ENCODE measurements around the gene UCP2. TPM values are rescaled to one million over a fixed set of nuclear protein-coding genes. Genes with fewer than 3 reads are reported as not detected.
"Not testable (repeated sequence)": the region's sequence is repeated elsewhere in the genome, so short reads cannot be mapped to it uniquely, and the experiment has no call there.

Gene UCP2
- total RNA-seq, 1 experiment from 2014 or later = not detected

DNA sequence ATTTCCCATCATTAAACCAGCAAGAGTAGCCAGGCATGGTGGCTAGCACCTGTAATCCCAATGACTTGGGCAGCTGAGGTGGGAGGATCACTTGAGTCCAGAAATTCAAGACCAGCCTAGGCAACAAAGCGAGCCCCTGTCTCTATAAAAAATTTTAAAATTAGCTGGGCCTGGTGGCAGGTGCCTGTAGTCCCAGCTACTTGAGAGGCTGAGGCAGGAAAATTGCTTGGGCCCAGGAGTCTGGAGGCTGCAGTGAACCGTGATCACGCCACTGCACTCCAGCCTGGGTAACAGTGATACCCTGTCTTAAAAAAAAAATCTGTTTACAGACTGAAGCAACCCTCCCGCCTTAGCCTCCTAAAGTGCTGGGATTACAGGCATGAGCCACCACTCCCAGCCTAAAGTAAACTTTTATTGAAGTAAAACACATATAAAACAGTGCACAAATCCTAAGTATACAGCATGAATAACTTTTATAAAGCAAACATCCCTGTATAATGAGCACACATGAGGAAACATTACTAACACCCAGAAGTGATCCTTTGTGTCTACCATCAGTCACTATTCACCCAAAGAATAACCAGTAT is 13.6 kb upstream of the UCP2 start:
- DNase-seq (ENCODE audit: low read depth) = no peak

DNA sequence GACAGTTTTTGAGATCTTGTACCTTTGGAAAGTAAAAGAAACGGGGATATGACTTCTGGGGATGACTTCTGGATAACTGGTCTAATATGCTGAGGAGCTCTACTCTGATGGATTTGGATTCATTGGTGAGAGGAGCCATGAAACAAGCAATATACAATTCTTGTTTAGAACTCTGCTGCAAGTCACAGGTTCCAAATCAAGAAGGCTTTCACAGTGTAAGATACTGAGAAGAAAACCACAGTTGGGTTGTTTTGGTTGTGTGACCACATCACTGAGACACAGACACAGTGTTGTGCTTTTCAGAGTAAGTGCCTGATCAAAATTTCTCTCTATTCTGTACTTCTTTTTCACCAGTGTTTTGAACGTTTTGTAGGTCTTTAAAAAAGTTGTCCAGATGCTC is 13.1 kb upstream of the UCP2 start:
- DNase-seq (ENCODE audit: low read depth) = no peak

DNA sequence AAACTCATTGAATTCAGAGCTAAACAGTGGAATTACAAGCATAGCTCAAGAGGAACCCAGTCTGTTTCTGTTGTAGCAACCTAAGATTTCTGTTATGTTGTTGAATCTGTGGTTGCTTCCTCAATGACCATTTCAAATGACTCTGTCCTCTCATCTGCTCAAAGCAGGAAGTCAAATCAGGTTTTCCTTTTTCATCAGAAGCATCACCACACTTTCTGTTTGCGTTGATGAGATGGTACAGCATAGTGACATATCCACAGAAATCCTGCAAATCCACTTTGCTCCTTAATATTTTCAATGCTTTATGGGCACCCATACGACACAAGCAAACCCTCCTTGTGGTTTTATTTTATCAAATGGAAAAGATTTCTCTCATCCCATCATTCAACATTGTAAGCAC is 12.6 kb upstream of the UCP2 start:
- DNase-seq (ENCODE audit: low read depth) = peak; percentile 53

DNA sequence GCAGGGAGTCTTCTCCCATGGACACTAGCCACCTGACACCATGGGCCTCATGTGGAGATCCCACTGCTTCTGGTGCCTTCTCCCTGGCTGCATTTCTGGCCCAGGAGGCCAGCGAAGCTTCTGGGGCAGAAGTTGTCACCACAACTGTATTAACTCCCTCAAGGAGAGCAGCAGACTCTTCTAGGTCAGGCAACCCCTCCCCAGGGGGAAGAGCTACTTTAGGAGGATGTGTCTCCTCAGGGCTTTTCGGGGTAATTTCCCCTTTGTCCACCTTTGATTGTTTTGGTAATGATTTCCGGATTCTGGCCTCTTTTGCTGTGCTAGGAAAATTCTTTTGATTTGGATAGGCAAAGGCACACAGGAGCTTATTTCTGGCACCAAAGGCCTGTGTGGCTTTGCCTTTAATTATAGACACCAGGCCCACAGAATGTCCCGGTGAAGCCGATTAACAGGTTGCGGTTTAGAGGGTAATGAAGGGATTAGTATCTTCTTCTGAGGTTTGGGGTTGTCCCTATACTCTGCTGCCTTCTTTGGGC is 8.9 kb upstream of the UCP2 start:
- DNase-seq (ENCODE audit: low read depth) = no peak

DNA sequence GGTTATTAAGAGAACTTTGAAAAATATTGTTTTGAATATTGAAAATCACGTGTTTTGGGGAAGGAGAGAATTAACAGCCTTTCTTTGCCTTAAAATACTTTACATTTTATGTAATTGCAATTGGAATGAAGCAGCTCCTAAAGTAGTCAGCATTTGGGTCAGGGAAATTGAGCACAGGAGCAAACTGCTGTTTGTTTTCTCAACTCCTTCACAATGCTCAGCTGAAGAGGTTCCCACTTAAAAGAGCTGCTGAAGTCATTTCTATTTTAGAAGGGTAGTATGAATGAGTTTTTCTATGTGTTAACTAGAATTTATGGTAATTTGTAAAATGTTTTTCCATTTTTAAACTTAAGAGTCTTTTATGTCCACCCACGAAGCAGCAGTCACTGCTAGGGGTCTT is 8.1 kb upstream of the UCP2 start:
- no peak for DNase-seq (ENCODE audit: low read depth)

DNA sequence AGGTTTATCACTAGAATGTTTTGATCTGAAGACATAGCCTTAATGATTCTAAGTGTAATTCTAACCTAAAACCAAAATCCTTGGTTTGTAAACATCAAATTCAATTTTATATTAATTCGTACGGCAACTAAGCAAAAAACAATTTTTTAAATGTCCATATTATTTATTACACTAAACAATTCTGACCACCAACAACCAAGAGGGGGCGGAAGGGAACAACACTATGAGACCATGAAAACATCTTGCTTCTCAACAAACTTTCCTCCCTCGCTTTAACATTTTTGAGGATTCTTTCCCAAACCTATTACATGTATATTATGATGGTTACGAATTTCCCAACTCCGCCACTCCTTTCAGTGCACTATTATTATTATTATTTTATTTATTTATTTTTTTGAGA is 6.5 kb upstream of the UCP2 start:
- no peak for DNase-seq (ENCODE audit: low read depth)

DNA sequence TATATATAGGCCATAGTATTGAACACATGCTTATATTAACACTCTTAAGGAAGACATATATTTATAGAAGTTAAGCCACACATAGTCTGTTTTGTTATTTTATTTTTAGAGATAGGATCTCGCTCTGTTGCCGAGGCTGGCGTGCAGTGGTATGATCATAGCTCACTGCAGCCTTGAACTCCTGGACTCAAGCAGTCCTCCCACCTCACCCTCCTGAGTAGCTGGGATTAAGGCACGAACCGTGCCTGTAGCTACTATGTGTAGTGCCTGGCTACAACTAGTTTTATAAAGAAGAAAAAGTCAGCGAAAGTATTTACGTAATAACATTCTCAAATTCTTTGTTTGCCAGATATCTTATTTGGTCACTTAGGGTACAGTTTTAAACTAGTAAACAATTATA is 5.6 kb upstream of the UCP2 start:
- DNase-seq (ENCODE audit: low read depth) = no peak

DNA sequence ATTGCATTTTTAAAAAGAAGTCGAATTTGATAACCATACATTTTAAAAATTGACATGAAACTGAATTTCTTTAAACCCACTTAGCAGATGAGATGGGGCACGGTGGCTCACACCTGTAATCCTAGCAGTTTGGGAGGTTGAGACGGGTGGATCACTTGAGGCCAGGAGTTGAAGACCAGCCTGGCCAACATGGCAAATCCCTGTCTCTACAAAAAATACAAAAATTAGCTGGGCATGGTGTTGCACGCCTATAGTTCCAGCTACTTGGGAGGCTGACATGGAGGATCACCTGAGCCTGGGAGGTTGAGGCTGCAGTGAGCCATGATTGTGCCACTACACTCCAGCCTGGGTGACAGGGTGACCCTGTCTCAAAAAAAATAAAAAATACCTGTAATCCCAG is 3.0 kb upstream of the UCP2 start:
- DNase-seq (ENCODE audit: low read depth) = not testable (repeated sequence)

DNA sequence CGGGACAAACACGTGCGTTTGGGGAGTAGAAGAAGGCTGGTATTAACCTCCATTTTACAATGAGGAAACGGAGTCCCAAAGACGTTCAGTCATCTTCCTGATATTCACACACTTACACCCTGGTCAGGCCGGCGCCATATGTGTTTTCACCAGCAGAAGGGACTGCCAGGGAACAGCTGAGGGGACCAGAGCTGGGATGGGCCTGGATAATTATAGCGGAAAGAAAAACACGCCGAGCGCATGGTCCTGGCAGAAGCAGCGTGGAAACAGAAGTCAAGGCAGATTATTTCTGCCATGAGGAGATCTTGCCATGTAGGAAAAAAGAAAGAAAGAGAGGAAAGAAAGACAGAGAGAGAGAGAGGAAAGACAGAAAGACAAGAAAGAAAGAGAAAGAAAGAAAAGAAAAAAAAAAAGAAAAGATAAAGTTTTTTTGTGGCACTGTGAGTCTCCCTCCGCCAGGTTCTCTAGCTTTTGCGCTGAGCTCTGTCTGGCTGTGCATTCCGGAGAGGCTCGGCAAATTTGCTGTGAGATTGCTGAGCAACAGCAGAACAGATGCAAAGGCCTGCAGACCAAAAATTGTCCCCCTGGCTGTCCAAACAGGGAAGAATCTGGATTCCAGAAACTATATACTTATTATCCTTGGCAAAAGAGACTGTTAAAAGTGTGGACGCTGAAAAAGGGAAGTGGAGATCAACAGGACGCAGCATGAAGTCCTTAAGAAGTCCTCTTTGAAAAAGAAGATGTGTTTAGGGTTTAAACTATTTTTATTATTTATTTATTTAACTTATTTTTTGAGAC is 1.3 kb upstream of the UCP2 start:
- DNase-seq (ENCODE audit: low read depth) = no peak

DNA sequence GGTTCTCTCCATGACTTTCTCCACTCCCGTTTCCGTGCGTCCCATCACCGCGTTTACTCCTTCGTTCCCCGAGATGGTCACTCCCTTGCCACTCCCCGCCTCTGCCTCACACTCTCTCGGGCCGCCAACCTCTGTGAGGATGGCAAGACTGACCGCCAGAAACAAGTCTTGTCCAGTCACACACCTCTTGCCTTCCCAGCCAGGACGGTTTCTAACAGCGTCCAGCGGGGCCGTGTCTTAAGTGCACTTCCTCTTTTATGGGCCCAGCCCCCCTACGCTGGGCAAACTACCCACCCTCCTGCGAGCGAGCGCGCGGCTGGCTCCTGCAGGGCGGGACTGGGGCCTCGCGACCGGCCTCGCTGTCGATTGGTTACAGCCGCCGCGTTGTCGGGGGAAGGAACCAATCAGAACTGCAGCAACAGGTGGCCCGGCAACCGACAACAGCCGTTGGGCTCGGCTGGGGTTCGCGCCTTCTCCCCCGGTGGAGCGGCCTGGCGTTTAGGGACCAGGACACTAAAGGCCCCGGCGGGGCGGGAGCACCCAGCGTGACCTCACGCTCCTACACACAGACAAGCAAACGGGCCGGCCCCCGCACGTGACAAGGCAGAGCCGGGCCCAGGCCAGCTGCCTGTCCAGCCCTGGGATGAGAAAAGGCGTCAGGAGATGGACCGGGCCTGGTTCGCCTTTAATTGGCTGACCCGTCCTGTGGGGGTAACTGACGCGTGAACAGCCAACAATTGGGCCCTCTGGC is 522 bp upstream of the UCP2 start:
- no peak for DNase-seq (ENCODE audit: low read depth)

DNA sequence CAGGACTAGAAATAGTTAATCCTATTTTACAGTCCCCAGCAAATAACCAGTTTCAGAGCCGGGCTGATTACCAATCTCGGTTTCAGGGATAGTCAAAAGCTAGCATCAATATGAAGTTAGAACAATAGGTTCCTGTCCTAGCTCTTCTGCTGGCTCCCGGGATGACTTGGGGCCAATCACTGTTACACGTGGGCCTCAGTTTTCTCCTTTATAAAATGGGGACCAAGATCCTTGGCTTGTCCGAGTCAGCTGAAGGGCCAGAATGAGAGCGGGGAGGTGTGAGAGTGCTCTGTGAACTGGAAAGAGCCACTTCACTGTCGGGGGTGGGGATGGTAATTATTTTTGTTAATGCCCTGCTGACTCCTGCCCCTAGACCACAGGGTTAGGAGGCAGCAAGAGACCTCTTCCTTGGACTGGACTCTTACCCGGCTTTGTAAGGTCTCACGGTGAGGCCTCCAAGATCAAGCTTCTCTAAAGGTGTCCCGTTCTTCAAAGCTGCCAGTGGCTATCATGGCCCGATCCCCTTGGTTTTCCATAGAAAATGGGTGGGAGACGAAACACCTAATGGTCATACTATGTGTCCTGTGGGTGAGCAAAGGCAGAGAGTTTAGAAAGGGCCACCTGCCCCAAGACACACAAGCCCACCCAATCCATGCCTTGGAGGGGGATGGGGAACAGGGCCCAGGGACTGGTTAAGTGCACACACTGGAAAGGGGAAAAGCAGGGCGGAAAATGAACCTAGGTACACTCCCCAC is 1.4 kb downstream of the UCP2 start:
- DNase-seq (ENCODE audit: low read depth) = no peak

DNA sequence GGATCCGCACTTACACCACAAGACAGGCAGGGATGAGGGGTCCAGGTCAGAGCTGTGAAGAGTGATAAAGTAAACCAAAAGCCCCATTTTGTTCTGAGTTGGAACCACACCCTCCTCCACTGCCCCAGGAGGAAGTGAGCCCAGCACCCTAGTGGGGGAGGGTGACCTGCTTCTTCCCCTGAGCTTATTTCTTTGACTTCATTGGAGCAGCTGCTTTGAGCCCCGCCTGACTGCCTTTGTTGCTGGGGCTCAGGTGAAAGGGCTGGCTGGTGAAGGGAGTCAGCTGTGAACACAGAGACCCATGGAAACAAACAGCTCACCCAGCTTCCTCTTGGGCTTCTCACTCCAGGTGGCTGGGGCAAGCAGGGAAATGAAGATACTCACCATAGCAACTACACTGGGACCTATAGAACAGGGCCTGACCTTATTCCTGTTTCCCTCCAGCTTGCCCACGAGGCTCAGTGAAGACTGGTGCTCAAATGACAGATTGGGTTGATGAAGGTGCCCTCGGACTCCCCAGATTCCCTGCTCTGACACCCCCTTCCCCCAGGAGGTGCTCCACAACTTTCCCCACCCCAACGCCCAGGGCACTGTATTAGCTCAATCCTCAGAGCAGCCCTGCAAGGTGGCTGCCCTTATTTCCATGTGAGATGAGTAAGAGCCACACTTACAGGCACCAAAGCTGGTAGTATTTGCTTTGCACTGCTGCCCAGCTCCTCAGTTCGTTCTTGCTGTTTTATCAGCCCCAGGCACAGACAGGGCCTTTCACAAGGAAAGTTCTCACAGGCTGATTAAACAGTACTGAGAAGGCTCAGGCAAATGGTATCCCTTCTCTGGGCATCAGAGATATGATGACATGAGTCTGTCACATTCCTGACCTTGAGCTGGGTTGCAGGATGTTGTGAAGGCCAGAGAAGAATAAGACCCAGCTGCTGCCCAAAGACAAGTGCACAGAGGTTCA is 2.4 kb downstream of the UCP2 start:
- peak; percentile 17 for DNase-seq (ENCODE audit: low read depth)

DNA sequence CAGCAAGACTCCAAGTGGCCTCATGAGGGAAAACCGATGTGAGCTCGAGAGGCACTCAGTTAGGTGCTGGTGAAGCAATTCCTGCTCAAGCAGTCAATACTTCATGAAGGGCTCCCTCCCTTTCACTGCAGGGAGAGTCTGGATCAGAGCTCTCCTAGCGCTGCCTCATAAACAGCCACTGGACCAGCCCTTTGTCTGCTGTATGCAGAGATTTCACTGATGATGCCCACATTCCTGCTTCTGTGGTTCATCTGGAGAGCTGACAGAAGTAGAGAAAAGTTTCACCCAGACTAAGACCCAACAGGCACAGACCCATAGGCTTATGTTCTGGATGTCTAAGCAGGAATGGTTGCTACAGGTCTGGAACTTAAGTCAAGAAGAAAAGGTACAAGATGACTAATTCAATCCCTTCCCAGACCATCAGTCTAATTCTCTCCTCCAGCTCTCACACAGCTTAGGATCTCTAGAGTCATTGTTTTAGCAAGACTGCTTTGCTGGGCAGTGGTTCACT is 4.0 kb downstream of the UCP2 start:
- no peak for DNase-seq (ENCODE audit: low read depth)

DNA sequence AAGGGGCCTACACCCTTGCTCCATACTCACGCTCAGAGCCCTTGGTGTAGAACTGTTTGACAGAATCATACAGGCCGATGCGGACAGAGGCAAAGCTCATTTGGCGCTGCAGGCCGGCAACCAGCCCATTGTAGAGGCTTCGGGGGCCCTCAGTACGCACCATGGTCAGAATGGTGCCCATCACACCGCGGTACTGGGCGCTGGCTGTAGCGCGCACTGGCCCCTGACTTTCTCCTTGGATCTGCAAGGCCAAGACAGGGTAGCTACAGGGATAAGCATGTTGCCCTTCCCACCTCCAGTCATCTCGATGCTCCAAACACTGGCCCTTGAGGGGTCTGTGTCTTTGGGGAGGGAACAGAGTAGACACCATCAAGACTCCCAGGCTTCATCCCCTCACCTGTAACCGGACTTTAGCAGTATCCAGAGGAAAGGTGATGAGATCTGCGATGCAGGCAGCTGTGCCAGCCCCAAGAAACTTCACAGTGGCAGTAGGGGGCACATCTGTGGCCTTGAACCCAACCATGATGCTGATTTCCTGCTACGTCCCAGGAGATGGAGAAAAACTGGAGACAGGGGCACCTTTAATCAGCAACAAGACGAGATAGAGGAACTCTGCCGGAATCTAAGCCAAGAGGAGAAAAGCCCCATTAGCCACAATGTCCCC is 4.7 kb downstream of the UCP2 start:
- DNase-seq (ENCODE audit: low read depth) = no peak

DNA sequence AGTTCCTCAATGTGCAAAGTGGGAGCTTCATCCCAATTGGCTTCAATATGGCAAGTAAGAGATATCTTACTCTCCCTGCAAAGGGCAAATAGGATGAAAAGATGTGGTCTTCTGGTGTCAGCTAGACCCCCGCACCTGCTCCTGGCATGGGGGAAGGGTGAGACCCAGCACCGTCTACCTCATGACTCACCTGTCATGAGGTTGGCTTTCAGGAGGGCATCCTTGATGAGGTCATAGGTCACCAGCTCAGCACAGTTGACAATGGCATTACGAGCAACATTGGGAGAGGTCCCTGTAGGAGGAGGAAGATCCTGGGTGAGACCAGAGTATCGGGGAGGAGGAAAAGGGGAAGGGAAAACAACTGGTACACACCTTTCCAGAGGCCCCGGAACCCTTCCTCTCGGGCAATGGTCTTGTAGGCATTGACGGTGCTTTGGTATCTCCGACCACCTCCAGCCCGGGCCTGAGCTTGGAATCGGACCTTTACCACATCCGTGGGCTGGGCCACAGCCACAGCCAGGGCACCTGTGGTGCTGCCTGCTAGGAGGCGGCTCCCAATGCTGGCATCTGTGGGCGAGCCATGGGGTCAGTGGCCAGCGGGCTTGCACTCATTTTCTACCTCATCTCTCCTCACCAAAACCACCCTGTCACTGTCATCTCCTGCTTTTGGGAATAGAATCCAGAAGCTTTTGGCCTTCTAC is 6.0 kb downstream of the UCP2 start:
- DNase-seq (ENCODE audit: low read depth) = no peak

DNA sequence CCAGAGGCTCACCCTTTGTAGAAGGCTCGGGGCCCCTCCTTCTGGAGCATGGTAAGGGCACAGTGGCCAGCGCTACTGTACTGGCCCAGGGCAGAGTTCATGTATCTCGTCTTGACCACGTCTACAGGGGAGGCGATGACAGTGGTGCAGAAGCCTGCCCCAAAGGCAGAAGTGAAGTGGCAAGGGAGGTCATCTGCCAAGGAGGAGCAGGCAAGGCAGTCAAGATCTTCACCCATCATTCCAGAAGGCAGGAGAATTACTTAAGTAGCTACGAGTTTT is 7.2 kb downstream of the UCP2 start:
- DNase-seq (ENCODE audit: low read depth) = no peak

DNA sequence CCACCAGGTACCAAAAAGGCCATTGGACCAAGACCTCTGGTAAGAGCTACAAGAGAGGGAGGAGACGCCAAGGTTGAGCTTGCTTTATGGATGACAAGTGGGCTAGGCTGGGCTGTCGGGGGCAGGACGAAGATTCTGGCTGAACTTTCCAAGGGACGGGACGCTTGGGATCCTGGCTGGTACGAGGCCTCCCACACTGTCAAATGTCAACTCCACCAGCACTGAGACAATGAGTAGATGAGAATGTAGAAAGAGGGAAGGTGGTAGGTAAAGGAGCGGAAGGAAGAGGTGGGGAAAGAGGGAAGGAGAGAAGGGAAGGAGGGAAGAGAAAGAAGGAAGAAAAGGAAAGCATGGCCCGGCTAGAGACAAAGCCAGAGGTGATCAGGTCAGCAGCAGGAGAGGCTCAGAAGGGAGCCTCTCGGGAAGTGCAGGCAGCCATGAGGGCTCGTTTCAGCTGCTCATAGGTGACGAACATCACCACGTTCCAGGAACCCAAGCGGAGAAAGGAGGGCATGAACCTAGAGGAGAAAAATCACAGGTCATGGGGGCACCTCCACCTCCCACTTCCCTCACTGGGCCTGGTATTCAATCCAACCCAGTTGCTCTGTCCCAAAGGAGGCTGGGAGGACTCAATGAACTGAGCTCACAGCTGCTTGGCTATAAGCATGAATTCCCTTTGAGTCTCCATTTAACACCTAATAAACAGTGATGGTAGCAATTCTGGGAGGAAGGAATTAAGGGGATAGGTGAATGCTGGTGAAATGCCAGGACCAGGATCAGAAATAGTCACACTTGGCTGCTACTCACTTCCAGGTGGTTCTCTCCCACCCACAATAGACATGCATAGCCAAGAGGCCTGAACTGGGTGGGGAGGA is 7.8 kb downstream of the UCP2 start:
- no peak for DNase-seq (ENCODE audit: low read depth)
